Keratinocyte (primary cell): Measurements from ENCODE around the gene PDZRN4. TPM values are rescaled to one million over a fixed set of nuclear protein-coding genes. Genes with fewer than 3 reads are reported as not detected.

Experiments
- DNase-seq: peaks from one replicate; pipeline ENCODE4 v3.0.0-alpha.2; 2011; ENCODE audit warnings: low read depth, missing footprints, low spot score
- FAIRE-seq: peaks from 2 replicates; lab custom pipeline; 2011; peaks lifted over from hg19 to GRCh38; lab: Jason Lieb, UNC
- H2AFZ ChIP-seq: 2 replicates; pipeline ENCODE4 v1.6.0; 2012; ENCODE audit warnings: low read length, control low read depth, inconsistent platforms; ENCODE audit not compliant: control insufficient read depth
- H3K27ac ChIP-seq: 2 replicates; pipeline ENCODE4 v1.5.1; 2011; ENCODE audit warnings: low read length; ENCODE audit not compliant: control insufficient read depth, insufficient read depth
- H3K27me3 ChIP-seq: 3 replicates; pipeline ENCODE4 v1.6.0; 2011; ENCODE audit warnings: low read length; ENCODE audit not compliant: control insufficient read depth, insufficient read depth; ENCODE audit errors: extremely low read depth
- H3K36me3 ChIP-seq, 2 experiments: 2 replicates in 1 of 2; 3 replicates in 1 of 2; pipeline ENCODE4 v1.5.1; 2011; ENCODE audit warnings: low read length in 2 of 2, mild to moderate bottlenecking in 1 of 2; ENCODE audit not compliant: control insufficient read depth in 2 of 2, insufficient read depth in 2 of 2; ENCODE audit errors: extremely low read depth in 1 of 2
- H3K4me1 ChIP-seq: 3 replicates; pipeline ENCODE4 v1.5.1; 2011; ENCODE audit warnings: low read length; ENCODE audit not compliant: control insufficient read depth, insufficient read depth; ENCODE audit errors: extremely low read depth
- H3K4me2 ChIP-seq: 3 replicates; pipeline ENCODE4 v1.6.0; 2011; ENCODE audit warnings: low read depth, low read length; ENCODE audit not compliant: control insufficient read depth, insufficient read depth; ENCODE audit errors: extremely low read depth
- H3K4me3 ChIP-seq, 3 experiments: fragments of 200-600 bp in 1 of 3; sonication (generic) in 1 of 3; 2 replicates in 2 of 3; 3 replicates in 1 of 3; pipeline ENCODE4 v1.5.1; 2011 to 2016; ENCODE audit warnings: low read length in 3 of 3, mild to moderate bottlenecking in 3 of 3, control low read depth in 2 of 3, inconsistent platforms in 1 of 3, low read depth in 1 of 3, mixed read lengths in 1 of 3, mixed run types in 1 of 3, moderate library complexity in 1 of 3; ENCODE audit not compliant: control insufficient read depth in 2 of 3, insufficient read depth in 2 of 3; ENCODE audit errors: extremely low read depth in 1 of 3
- H3K79me2 ChIP-seq: 2 replicates; pipeline ENCODE4 v1.6.0; 2012; ENCODE audit warnings: low read length; ENCODE audit not compliant: control insufficient read depth, insufficient read depth
- H3K9ac ChIP-seq: 3 replicates; pipeline ENCODE4 v1.6.0; 2011; ENCODE audit warnings: low read length; ENCODE audit not compliant: control insufficient read depth, insufficient read depth; ENCODE audit errors: extremely low read depth
- H3K9me1 ChIP-seq: 3 replicates; pipeline ENCODE4 v1.6.0; 2011; ENCODE audit warnings: low read length; ENCODE audit not compliant: control insufficient read depth, insufficient read depth; ENCODE audit errors: extremely low read depth
- H3K9me3 ChIP-seq: 2 replicates; pipeline ENCODE4 v1.5.1; 2012; ENCODE audit warnings: low read depth, low read length; ENCODE audit not compliant: control insufficient read depth
- H4K20me1 ChIP-seq: 3 replicates; pipeline ENCODE4 v1.6.0; 2011; ENCODE audit warnings: low read length; ENCODE audit not compliant: control insufficient read depth, insufficient read depth; ENCODE audit errors: extremely low read depth
- EZH2 ChIP-seq: IDR thresholded peaks from one replicate; pipeline ENCODE4 v1.6.1; 2012; ENCODE audit warnings: inconsistent platforms, mild to moderate bottlenecking, low read length, moderate library complexity
- dilution Hi-C: fragments of 300-500 bp; cut with MboI; formaldehyde crosslinking; loops from one replicate; pipeline ENCODE4 v1.7.0; 2020; ENCODE audit warnings: low sequenced_read_pairs; ENCODE audit not compliant: extremely low pct_ligation_motif_present
- polyA plus RNA-seq, 5 experiments: library from polyadenylated mRNA; depleted of rRNA in 3 of 5; stranded (reverse) in 3 of 5; stranded (forward) in 1 of 5; unstranded in 1 of 5; fragments of >200 nt; gene quantifications; 1 replicate in 1 of 5; 2 replicates in 3 of 5; 3 replicates in 1 of 5; pipeline versions ENCODE4 v1.2.1 to v1.2.3, GENCODE V29; 2011 to 2012; ENCODE audit warnings: missing spikeins in 2 of 5, low read depth in 1 of 5, low replicate concordance in 1 of 5
- TF ChIP-seq, protein P1 (sequence below), 3 experiments: IDR thresholded peaks in 1 of 3; conservative IDR thresholded peaks in 1 of 3; optimal IDR thresholded peaks in 1 of 3; 2 replicates in 2 of 3; 3 replicates in 1 of 3; pipeline versions ENCODE3 to v1.5.1; 2011; ENCODE audit warnings: low read length in 3 of 3, mild to moderate bottlenecking in 3 of 3, moderate library complexity in 2 of 3, control low read depth in 1 of 3, inconsistent platforms in 1 of 3; ENCODE audit not compliant: insufficient read depth in 2 of 3; ENCODE audit errors: extremely low read depth in 1 of 3

Gene PDZRN4
- polyA plus RNA-seq, 1 donor (not counting 4 experiments of a cell fraction or from before 2014, with no cell fraction given) = not detected

DNA sequence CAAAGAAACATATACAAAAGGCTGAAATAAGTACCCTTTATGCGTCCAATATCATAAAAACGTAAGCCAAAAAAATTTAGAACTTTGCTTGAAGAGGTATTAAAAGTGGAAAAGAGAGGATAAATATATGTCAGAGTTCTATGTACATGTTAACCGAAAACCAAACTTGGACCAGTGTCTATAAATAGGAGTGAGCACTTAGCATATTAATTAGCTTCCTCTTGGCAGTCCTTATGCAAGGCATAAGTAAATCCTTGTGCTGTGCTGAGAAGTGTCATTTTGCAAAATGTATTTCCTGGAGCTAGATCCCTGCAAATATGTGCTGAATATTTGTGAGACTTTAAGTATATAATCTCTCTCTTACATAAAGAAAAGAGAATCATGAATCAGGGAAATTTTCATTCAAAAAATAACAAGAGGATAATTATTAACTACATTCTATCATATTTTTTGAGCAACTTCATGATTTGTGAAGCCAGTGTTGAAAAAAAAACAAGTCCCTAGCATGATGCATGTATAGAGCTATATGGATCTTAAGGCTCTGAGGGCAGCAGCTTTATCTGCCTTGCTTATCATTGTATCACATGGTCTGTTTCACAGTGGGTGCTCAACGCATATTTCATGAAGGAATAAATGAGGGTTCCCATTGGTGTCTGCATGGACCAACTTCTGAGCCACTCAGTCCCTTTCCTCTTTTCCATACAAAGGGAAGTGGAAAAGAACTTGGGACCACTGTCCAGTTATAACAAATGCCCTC lies 326.1 kb downstream of the PDZRN4 start:
- H3K9ac ChIP-seq = no peak overlapping the region
- dilution Hi-C loops = no loop called here
- FAIRE-seq (no peak), DNase-seq (no peak)
- no peak for TF ChIP-seq EZH2
- TF ChIP-seq, protein P1, sequence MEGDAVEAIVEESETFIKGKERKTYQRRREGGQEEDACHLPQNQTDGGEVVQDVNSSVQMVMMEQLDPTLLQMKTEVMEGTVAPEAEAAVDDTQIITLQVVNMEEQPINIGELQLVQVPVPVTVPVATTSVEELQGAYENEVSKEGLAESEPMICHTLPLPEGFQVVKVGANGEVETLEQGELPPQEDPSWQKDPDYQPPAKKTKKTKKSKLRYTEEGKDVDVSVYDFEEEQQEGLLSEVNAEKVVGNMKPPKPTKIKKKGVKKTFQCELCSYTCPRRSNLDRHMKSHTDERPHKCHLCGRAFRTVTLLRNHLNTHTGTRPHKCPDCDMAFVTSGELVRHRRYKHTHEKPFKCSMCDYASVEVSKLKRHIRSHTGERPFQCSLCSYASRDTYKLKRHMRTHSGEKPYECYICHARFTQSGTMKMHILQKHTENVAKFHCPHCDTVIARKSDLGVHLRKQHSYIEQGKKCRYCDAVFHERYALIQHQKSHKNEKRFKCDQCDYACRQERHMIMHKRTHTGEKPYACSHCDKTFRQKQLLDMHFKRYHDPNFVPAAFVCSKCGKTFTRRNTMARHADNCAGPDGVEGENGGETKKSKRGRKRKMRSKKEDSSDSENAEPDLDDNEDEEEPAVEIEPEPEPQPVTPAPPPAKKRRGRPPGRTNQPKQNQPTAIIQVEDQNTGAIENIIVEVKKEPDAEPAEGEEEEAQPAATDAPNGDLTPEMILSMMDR (optimal IDR thresholded peaks at IDR 0.05 in 1 of 3, IDR thresholded peaks at IDR 0.05 in 1 of 3, conservative IDR thresholded peaks at IDR 0.05 in 1 of 3; ENCODE audit: extremely low read depth in 1 of 3, insufficient read depth in 2 of 3, low read length in 3 of 3) = no peak
- no peak overlapping the region for H3K27ac ChIP-seq
- H2AFZ ChIP-seq = no peak overlapping the region
- H4K20me1 ChIP-seq = no peaks in the 10 kb centered on the region
- no peaks in the 10 kb centered on the region for H3K9me3 ChIP-seq
- no peaks in the 10 kb centered on the region for H3K27me3 ChIP-seq
- no peaks in the 10 kb centered on the region for H3K79me2 ChIP-seq
- no peaks in the 10 kb centered on the region for H3K4me1 ChIP-seq
- H3K36me3 ChIP-seq = no peaks in the 10 kb centered on the region
- H3K4me2 ChIP-seq = no peak overlapping the region
- no peaks in the 10 kb centered on the region for H3K9me1 ChIP-seq
- no peak overlapping the region for H3K4me3 ChIP-seq

GRCh38 chr12:41514907-41515306 lies 326.8 kb downstream of the PDZRN4 start:
- Histone ChIP-seq H3K36me3 (no peaks in the 10 kb centered on the region), H4K20me1 (no peaks in the 10 kb centered on the region), H3K4me2 (no peak overlapping the region), H2AFZ (no peak overlapping the region), H3K9me3 (no peaks in the 10 kb centered on the region), H3K9me1 (no peaks in the 10 kb centered on the region), H3K9ac (no peak overlapping the region), H3K4me1 (no peaks in the 10 kb centered on the region), H3K4me3 (no peak overlapping the region), H3K27ac (no peak overlapping the region), H3K79me2 (no peaks in the 10 kb centered on the region), H3K27me3 (no peaks in the 10 kb centered on the region)
- TF ChIP-seq, protein P1 (optimal IDR thresholded peaks at IDR 0.05 in 1 of 3, IDR thresholded peaks at IDR 0.05 in 1 of 3, conservative IDR thresholded peaks at IDR 0.05 in 1 of 3; ENCODE audit: extremely low read depth in 1 of 3, insufficient read depth in 2 of 3, low read length in 3 of 3) = peak in 1 of 3 experiments; percentile 12
- TF ChIP-seq EZH2 = no peak
- DNase-seq (no peak), FAIRE-seq (no peak)
- dilution Hi-C loops = no loop called here
